Measurements from ENCODE around the gene BSG.

- TF ChIP-seq EZH2phosphoT487 (IDR thresholded peaks at IDR 0.05; ENCODE audit: unreplicated experiment) (no peak), CTCF (conservative IDR thresholded peaks at IDR 0.05; ENCODE audit: low read depth in 2 of 2) (no peak)
Observed at GRCh38 chr19:525857-526419, 46.5 kb upstream of the BSG start.
